GM12865 (cell line): ENCODE data around the gene C2CD5.

Experiments used
- DNase-seq: peaks from one replicate; pipeline ENCODE4 v3.0.0; 2010; ENCODE audit warnings: low read depth
- H3K4me3 ChIP-seq: 2 replicates; pipeline ENCODE4 v1.5.1; 2011; ENCODE audit warnings: mild to moderate bottlenecking, low read depth, low read length, control low read depth
- CTCF ChIP-seq: IDR thresholded peaks from 2 replicates; pipeline ENCODE4 v1.5.1; 2011; ENCODE audit warnings: low read length, control low read depth, low read depth, inconsistent platforms; ENCODE audit not compliant: insufficient read depth; ENCODE audit errors: missing control alignments

The C2CD5 gene

GRCh38 chr12:22409377-22410164 is 134.8 kb downstream of the C2CD5 start:
- TF ChIP-seq CTCF: no peak
- no peak overlapping the region for H3K4me3 ChIP-seq
- peak; percentile 88 for DNase-seq

- TF ChIP-seq CTCF: no peak
- no peak overlapping the region for H3K4me3 ChIP-seq
- no peak for DNase-seq
These were observed 135.5 kb downstream of the C2CD5 start for GRCh38 chr12:22408610-22409376.

GRCh38 chr12:22407397-22407796 is 136.9 kb downstream of the C2CD5 start:
- no peak for DNase-seq
- TF ChIP-seq CTCF: no peak
- H3K4me3 ChIP-seq: no peak overlapping the region

GRCh38 chr12:22406627-22407026 is 137.7 kb downstream of the C2CD5 start:
- peak; percentile 34 for DNase-seq
- TF ChIP-seq CTCF: no peak
- H3K4me3 ChIP-seq: no peak overlapping the region

- DNase-seq: no peak
- no peak for TF ChIP-seq CTCF
- no peak overlapping the region for H3K4me3 ChIP-seq
These were observed 144.7 kb downstream of the C2CD5 start for GRCh38 chr12:22399464-22400180.
